Head of caudate nucleus (tissue), 42 donors: ENCODE results near the gene SAMD4A.

ENCODE experiments used
- DNase-seq, 42 donors: peaks; one replicate each; pipeline versions ENCODE4 v3.0.0 to v3.0.0-alpha.2; 2020 to 2021; ENCODE audit warnings: mixed read lengths in 7 of 42
- intact Hi-C: fragments of 100-400 bp; cut with DNase I; formaldehyde crosslinking; loops from one replicate; pipeline ENCODE4 v1.15.0; 2022

SAMD4A gene

DNA sequence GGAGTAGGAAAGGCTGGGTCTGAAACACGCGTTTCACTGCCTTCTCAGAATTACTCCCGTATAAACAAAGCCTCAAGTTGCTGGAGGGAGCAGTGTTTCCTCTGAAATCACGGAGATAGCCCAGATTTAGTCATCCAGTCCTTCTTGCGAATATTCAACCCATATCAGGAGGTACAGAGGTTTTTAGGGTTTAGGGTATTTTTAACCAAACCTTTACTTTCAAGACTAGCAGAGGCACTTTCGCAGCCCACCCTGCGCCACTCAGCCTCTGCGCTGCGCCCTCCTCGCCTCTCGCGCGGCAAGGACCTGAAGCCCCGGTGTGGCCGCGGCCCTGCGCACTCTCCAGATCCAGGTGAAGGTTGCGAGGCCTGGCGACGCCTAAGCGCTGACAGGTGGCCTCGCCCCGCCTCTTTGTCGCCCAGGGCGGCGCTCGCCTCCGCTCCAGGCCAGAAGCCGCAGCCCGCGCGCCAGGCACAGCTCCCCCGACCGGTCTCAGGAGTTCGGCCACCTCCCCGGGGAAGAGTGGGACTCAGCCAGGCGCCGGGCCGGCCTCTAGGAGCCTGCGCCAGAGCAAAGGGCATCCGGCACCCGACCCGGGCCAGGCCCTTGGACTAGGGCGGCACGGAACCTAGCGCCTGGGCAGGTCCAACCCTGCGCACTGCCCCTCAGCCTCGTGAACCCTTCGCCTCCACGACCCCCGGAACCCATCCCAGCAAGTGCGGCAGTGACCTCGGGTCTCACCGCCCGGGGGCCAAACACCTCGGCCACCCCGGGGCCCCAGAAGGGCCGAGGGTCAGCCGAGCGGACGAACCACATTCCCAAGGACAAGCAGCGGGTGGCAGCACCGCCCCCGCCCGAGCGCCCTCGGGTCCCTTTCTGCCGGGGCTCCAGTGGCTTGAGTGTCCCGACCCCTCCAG, 1.8 kb upstream of the SAMD4A start:
- DNase-seq: peak; percentile 1 to 83 (median 58)
- intact Hi-C loops: loop anchor here (1.0 to 10.0 kb wide), 2 partner anchors 208 to 710 kb away; partner anchors contain the start of gene FBXO34

DNA sequence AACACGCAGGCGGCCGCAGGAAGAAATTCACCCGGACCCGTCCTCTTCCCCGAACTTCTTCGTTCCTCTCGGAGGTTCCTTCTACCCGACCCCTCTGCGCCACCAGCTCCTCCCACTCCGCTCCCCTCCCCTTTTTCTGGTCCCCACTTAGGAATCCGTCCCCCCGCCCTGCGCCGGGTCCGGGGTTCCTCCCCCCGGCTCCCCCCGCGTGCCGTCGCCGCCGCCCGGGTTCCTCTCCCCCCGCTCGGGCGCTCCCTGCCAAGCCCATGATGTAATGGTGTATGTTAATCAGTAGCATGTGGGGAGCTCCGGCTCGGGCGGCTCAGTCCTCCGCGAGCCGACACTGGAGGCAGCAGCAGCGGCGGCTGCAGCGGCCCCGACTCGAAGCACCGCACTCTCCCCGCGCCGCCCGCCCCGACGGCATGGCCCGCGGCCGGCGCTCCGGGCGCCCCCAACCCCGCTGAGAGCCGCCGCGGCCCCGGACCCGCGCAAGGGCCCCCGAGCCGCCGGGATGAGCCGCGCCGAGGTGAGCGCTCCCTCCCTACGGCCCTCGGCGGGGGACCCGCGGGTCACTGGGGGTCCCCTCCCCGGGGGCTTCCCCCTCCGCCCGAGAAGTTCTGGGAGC, 1.0 kb upstream of the SAMD4A start:
- DNase-seq: peak; percentile 76 to 97 (median 90)
- intact Hi-C loops: loop anchor here (1.0 to 10.0 kb wide), 2 partner anchors 207 to 709 kb away; partner anchors contain the start of gene FBXO34

DNA sequence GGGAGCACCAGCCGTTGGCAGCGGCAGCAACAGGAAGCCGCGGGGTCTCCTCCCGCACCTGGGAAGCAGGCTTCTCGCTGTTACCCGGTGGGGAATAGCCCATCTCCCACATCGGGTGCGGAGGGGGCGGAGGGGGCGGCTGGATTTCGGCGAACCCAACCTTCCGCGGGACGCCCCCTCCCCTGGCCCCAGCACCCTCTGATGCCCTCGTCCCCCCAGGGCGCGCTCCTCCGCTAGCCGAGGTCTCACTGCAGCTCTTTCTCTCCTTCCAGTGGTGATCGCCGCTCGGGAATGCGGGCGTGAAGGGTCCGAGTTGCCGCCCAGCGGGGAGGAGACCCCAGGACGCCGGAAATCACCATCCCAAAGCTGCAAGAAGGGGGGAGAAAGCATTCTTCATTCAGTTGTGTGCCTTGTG, 303 bp downstream of the SAMD4A start:
- intact Hi-C loops: loop anchor here (10.0 kb wide), 1 partner anchor 708 kb away; the partner anchor contains the start of gene FBXO34
- DNase-seq: peak in 14 of 42 donors; percentile 8 to 52 (median 29)

DNA sequence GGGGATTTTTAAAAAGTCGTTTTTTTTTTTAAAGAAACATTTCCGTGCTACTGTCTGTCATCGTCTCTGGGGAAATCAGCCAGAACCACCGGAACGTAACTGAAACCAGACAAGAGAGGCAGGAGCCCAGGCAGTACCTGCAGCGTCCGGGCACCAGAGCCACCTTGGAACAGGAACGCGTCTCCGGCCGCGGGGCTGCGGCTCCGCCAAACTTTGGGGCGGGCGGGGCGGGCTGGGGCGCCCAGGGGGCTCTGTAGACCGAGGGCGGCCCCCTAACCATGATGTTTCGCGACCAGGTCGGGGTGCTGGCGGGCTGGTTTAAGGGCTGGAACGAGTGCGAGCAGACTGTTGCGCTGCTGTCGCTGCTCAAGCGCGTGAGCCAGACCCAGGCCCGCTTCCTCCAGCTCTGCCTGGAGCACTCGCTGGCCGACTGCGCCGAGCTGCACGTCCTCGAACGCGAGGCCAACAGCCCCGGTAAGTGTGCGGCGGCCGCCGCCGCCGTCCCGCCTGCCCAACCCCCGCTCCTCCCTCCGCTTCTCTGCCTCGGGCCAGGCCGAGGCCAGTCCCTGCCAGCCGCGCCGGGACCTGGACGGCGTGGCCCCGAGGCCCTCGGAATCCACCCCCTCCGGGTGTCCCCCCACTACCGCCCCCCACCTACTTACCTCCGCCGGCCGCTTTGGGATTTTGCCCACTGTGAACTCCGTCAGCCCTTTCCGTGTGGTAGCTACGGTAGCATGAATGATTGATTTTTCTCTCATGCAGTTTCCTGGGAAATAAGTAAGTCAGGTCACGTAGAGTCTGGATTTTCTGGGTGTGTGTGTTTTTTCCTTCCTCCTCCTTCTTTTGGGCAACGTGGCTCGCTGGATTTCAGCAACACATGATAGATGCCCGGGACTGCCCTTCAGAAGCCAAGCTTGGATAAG, 972 bp downstream of the SAMD4A start:
- DNase-seq: peak in 41 of 42 donors; percentile 13 to 73 (median 50)
- intact Hi-C loops: loop anchor here (10.0 kb wide), 1 partner anchor 707 kb away; the partner anchor contains the start of gene FBXO34

DNA sequence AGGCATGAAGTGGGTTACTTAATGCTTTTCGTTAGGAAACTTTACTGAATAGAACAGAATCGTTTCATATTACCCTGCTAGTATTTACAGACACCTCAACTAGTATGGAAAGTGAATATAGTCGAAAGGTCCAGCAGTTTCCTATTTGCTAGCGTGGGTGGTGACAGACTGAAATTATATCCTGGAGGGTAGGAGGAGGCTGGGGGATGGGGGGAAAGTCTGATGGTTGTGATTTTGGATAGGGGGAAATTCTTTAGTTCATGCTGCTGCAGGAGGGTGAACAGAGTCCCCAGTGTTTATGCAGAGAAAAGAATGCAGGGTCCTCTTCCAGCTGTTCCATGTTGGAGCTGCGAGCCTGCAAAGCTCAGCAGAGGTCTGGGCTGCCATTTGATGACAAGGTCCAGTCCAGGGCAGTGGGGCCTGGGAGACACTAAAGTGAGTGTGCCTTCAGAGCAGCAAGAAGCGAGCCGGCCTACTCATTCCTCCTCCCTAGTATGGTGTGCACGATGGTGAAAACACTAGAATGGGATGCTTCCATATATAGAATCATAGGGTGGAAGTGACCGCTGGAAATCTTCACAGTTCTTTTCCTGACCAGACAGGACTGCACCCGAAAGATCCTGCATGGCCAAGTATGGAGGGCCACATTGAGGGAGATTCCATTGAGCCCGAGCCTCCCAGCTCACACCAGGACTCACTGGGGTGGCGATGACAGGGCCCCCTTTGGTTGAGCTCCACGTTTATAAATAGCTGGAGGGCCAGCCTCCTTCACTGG, 2.1 kb downstream of the SAMD4A start:
- peak in 27 of 42 donors; percentile 3 to 50 (median 20) for DNase-seq
- intact Hi-C loops: loop anchor here (10.0 kb wide), 1 partner anchor 706 kb away; the partner anchor contains the start of gene FBXO34

DNA sequence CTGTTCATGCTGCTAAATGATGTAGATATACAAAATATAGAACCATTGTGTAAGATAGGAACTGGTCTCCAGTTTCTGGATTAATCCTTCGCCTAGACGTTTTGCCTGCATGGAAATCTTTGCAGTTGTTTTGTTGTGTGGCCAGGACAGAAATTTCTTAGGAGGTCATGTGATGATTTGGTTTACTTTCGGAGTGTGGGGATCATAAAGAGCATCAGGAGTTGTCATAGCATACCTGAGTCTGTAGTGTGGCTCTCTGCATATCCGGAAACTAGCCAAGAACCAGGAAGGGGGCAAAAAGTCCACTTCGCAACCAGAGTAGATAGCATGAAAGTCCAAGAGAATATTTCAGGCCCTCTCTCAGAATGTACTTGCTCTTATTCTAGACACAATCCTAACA, 3.1 kb downstream of the SAMD4A start:
- intact Hi-C loops: loop anchor here (5.0 kb wide), 1 partner anchor 122 kb away; no protein-coding TSS in a partner anchor
- no peak for DNase-seq

DNA sequence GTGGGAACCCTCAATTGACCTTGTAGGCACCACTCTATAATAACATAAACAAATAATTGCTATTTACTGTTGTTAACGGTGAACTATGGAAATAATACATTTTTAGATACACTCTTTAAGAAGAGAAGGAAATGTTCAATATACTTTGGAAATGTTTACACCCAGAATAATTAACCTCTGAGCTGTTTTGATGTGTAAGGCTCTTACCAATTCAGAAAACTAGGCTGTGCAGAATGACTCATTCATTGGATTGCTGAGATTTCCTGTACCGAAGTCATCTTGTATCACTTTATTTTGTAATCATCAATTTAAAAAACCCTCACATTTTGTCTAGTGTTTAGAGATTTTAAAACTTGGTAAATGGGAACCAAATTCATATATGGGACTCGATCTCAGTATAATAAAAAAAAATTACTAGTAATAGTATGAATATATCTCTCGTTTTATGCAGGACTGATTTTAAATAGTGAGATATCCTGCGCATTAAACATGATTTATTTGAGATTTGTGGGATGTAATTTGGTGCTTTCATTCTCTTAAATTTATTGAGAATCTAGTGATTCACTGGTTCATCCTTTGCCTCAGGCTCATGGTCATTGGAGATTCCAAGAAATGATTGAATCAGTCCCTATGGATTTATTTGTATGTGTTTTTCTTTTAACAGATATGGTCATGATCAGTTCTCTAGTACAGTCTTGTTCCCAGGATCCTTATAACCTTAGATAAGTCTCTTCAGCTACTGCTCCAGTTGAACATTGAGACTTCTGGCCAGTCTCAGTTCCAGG, 3.9 kb downstream of the SAMD4A start:
- intact Hi-C loops: loop anchor here (5.0 kb wide), 1 partner anchor 121 kb away; no protein-coding TSS in a partner anchor
- no peak for DNase-seq

DNA sequence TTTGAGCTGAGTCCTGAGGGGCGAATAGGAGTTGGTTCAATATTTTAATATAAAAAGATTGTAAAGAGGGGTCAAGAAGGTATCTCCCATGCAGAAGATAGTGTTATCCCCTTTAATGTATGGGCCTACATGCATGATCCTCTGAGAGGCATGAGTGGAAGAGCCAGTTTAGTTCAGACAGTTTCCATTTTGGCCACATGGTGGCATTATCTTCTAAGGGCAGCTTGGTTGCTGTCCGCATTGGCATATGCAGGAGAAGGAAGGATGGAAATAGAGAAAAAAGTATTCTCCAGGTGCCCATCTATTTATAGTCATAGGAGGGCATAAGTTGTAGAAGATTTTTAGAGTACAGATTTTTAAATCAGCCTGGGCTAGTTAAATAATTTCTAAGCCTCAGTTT, 5.4 kb downstream of the SAMD4A start:
- intact Hi-C loops: loop anchor here (5.0 kb wide), 1 partner anchor 120 kb away; no protein-coding TSS in a partner anchor
- DNase-seq: no peak

DNA sequence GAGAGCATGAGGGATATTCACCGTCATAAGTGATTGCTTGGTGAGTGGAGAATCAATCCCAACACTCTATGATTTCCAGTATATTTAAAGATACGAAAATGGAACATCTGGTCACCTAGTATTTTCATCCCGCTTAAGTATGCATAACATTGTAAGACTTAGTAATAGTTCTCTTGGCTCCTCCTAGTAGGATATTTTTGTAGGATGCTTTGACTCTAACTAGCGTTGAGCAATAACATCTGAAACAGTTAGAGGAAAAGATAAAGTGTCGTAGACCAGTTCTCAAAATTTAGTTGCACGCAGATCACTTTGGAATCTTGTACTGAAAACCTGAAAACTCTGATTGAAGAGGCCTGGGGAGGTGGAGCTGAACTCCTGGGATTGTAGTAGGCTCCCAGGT, 7.6 kb downstream of the SAMD4A start:
- DNase-seq: no peak
- intact Hi-C loops: loop anchor here (5.0 kb wide), 1 partner anchor 118 kb away; no protein-coding TSS in a partner anchor

DNA sequence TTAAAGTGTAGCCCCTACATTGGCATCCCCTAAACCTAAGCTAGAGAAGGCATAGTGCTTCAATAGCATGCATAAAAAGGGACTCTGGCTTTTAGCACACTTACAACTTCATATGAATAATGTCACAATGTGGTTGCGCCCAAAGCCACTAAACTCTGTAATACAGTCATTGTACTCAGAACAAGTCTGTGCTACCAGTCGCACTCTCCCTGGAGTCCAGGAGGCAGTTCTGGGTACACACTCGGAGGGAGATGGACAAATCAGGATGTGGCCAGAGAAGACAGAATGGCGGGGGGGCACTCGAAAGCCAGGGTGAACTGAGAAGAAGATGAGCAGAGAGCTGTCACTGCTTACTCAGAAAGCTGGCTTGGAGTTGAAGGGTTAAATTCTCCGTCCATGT, 10.6 kb downstream of the SAMD4A start:
- intact Hi-C loops: no loop called here
- no peak for DNase-seq

DNA sequence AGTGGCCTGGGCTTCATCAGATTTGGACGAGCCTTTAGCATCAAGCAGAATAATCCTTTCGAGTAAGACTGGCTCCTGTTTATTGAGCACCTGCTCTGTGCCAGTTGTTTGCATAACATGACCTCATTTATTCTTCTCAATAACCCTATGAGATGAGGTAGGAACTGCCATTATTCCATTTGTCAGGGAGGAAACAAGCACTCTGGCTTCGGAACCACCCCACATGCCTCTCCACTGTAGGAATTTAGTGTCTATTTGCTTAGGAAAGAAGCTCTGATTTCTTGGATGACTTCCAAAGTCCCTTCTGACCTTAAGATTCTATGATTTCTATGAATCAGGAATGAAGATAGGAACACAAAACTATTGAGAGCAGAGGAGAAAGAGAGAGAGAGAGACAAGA, 11.0 kb downstream of the SAMD4A start:
- intact Hi-C loops: no loop called here
- no peak for DNase-seq

DNA sequence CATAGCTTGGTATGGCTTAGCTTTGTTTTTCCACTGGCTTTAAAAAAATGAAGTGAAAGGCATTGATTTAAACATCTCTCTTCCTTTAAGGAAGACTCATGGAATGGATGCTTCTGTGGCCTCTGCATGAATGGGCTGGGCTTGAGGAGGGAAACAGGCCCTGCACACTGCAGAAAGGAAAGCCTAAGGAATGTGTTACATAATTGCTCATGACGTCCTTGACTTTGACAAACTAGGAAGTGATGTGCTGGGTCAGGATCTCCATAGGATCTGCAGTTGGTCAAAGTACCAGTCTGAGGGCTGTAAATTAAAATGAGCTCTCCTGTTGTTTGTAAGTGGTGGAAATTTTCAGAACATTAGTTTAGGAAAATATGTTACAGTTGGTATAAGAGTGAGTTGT, 12.7 kb downstream of the SAMD4A start:
- DNase-seq: no peak
- intact Hi-C loops: no loop called here

DNA sequence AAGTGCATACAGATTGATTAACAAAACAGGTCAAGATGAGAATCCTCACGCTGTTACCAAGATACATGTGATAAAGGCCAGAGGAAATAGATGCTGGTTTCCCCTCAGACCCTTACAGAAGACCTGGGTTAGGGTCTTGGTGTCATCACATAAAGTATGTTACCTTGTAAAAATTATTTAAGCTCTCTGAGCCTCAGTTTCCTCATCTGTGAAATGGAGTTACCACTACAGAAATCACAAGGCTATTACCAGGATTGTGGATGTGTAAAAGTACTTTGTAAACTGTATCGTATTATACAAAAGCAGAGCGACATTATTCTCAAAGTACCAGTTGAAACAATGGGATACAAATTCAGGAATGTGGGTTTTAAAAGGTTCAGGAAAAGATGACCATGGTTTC, 14.0 kb downstream of the SAMD4A start:
- no peak for DNase-seq
- intact Hi-C loops: no loop called here

DNA sequence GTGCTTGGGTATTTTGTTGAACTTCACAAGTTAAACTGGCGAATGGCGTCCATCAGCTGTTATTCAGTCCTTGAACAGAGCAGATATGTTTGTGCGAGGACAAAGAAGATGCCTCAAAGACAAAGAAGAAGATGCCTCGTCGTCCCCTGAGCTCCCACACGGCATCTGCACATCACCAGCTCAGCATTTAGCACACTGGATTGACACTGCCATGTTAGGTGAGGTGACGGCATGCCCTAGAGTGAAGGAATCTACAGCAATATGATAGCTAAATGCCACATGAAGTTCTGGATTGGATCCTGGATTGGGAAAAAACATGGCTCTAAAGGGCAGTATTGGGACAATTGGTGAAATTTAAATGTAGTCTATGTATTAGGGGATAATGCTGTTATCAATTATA, 15.4 kb downstream of the SAMD4A start:
- intact Hi-C loops: no loop called here

DNA sequence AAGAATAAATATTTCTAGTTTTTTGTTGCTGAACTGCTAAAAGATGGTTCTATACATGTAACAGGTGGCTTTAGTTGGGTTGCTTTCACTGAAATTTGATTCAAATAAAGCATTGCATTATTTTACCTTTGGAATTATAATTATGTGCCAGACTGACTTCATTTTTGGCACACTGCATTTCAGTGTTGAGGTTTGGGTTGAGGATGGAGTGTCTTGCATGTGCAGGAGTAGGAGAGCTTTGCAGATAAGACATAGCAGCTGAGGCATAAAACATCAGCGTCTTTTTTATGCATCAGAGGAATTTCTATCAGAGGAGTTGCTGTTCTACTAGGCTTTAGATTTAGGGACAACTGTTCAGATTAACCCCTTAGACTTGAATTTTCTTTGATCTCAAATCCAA, 17.2 kb downstream of the SAMD4A start:
- DNase-seq: no peak

More for the DNA sequence above, 15.4 kb downstream of the SAMD4A start:
- no peak for DNase-seq

DNA sequence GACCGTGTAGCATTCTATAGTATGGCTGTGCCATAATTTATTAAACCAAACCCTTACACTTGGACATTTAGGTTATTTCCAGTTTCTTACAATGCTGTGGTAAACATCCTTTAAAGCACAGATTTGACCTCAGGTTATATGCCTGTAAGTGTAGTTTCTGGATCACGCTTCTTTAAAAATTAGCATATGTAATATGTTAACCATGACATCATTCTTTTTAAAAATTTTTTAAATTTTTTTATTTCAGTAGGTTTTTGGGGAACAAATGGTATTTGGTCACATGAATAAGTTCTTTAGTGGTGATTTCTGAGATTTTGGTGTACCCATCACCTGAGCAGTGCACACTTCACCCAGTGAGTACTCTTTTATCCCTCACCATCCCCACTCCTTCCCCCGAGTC, 18.3 kb downstream of the SAMD4A start:
- intact Hi-C loops: no loop called here
- no peak for DNase-seq

More for the DNA sequence above, 17.2 kb downstream of the SAMD4A start:
- intact Hi-C loops: no loop called here

DNA sequence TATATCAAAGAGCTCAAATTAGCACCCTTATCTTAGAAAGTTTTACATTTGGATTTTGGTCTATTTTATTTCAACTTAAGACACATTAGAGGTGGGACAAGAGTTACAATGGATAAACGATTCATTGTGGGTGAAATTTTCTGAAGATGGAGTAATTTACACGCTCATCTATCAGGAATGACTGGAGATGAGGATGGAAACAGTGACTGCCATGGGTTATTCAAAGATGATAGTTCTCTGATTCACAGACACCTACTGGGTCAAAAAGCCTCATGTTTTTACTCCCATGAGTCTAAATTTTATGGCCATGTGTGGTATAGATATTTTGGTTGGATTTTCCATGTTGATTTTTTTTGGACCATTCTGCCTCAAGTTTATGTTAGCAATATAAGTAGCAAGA, 22.1 kb downstream of the SAMD4A start:
- intact Hi-C loops: no loop called here
- no peak for DNase-seq
